Endothelial cell of umbilical vein (primary cell): ENCODE data around the gene MLX. TPM values are rescaled to one million over a fixed set of nuclear protein-coding genes. Genes with fewer than 3 reads are reported as not detected.

Source experiments
- BruUV-seq: library from RNA; stranded (reverse); fragments of 400-500 nt; replicated peaks from 2 replicates; lab custom pipeline; 2021; lab: Mats Ljungman, UMichigan
- CTCF ChIA-PET: fragments of 300-600, 350-600 bp; sonication (Branson Sonifier 250); formaldehyde crosslinking; loops from one replicate; lab custom pipeline; 2021; ENCODE audit warnings: antibody characterized with exemption, inconsistent platforms; lab: Charles Lee
- POLR2A ChIA-PET: fragments of 300-600, 350-600 bp; sonication (Branson Sonifier 250); formaldehyde crosslinking; loops from one replicate; lab custom pipeline; 2021; ENCODE audit warnings: antibody characterized with exemption, inconsistent platforms; lab: Charles Lee
- DNase-seq: peaks from one replicate; pipeline ENCODE4 v3.0.0-alpha.2; 2011; ENCODE audit warnings: low read depth, low spot score
- FAIRE-seq: peaks from 2 replicates; lab custom pipeline; 2011; peaks lifted over from hg19 to GRCh38; lab: Jason Lieb, UNC
- H2AFZ ChIP-seq: 2 replicates; pipeline ENCODE4 v1.6.0; 2012; ENCODE audit warnings: low read depth, low read length, control low read depth, inconsistent platforms
- H3K27ac ChIP-seq: 2 replicates; pipeline ENCODE4 v1.5.1; 2011; ENCODE audit warnings: low read depth, mild to moderate bottlenecking, control low read depth, low read length, moderate library complexity; ENCODE audit not compliant: insufficient read depth
- H3K27me3 ChIP-seq, 2 experiments: 2 replicates each; pipeline versions ENCODE4 v1.6.0 to v1.6.1; 2011; ENCODE audit warnings: low read length in 2 of 2, mixed read lengths in 1 of 2; ENCODE audit not compliant: control insufficient read depth in 2 of 2, insufficient read depth in 2 of 2
- H3K36me3 ChIP-seq, 2 experiments: 2 replicates in 1 of 2; 3 replicates in 1 of 2; pipeline ENCODE4 v1.5.1; 2011; ENCODE audit warnings: low read length in 2 of 2, mild to moderate bottlenecking in 1 of 2, moderate library complexity in 1 of 2; ENCODE audit not compliant: control insufficient read depth in 2 of 2, insufficient read depth in 2 of 2; ENCODE audit errors: extremely low read depth in 1 of 2
- H3K4me1 ChIP-seq: 3 replicates; pipeline ENCODE4 v1.5.1; 2011; ENCODE audit warnings: mild to moderate bottlenecking, low read length; ENCODE audit not compliant: control insufficient read depth, insufficient read depth; ENCODE audit errors: extremely low read depth
- H3K4me2 ChIP-seq: 2 replicates; pipeline ENCODE4 v1.6.1; 2011; ENCODE audit warnings: low read length, control low read depth, mixed read lengths; ENCODE audit not compliant: insufficient read depth
- H3K4me3 ChIP-seq, 3 experiments: fragments of 200-600 bp in 1 of 3; sonication (generic), shearing (Covaris generic) in 1 of 3; replicated peaks in 1 of 3; 2 replicates each; pipeline ENCODE4 v1.5.1; 2011 to 2016; ENCODE audit warnings: control low read depth in 3 of 3, low read length in 3 of 3, mild to moderate bottlenecking in 2 of 3, inconsistent platforms in 1 of 3, low read depth in 1 of 3, moderate library complexity in 1 of 3; ENCODE audit not compliant: insufficient read depth in 1 of 3
- H3K79me2 ChIP-seq: 2 replicates; pipeline ENCODE4 v1.6.0; 2012; ENCODE audit warnings: low read length, inconsistent platforms; ENCODE audit not compliant: control insufficient read depth, insufficient read depth
- H3K9ac ChIP-seq: replicated peaks from 2 replicates; pipeline ENCODE3; 2011; ENCODE audit warnings: low read length, control low read depth; ENCODE audit not compliant: insufficient read depth; ENCODE audit errors: extremely low read depth
- H3K9me1 ChIP-seq: replicated peaks from 3 replicates; pipeline ENCODE4 v1.6.0; 2011; ENCODE audit warnings: mild to moderate bottlenecking, low read length; ENCODE audit not compliant: control insufficient read depth, insufficient read depth; ENCODE audit errors: extremely low read depth
- H3K9me3 ChIP-seq: replicated peaks from 2 replicates; pipeline ENCODE4 v1.5.1; 2012; ENCODE audit warnings: low read length, inconsistent platforms; ENCODE audit not compliant: control insufficient read depth, insufficient read depth
- H4K20me1 ChIP-seq: replicated peaks from 2 replicates; pipeline ENCODE3; 2011; ENCODE audit warnings: mild to moderate bottlenecking, low read length; ENCODE audit not compliant: control insufficient read depth, insufficient read depth; ENCODE audit errors: extremely low read depth
- EZH2 ChIP-seq: IDR thresholded peaks from 2 replicates; pipeline ENCODE4 v1.6.1; 2012; ENCODE audit warnings: borderline replicate concordance, low read depth, mild to moderate bottlenecking, moderate library complexity, low read length, inconsistent platforms; ENCODE audit not compliant: severe bottlenecking
- JUN ChIP-seq: IDR thresholded peaks from 2 replicates; pipeline ENCODE4 v1.6.1; 2011; ENCODE audit warnings: borderline replicate concordance, low read depth; ENCODE audit not compliant: insufficient read length, insufficient read depth
- MYC ChIP-seq: IDR thresholded peaks from one replicate; pipeline ENCODE4 v1.6.1; 2011; ENCODE audit warnings: mild to moderate bottlenecking, low read depth, low read length
- POLR2A ChIP-seq: IDR thresholded peaks from 2 replicates; pipeline ENCODE4 v1.6.1; 2012; ENCODE audit warnings: low read depth, mild to moderate bottlenecking, control low read depth, low read length
- POLR2AphosphoS5 ChIP-seq: IDR thresholded peaks from 2 replicates; pipeline ENCODE4 v1.6.1; 2012; ENCODE audit warnings: low read depth, mild to moderate bottlenecking, control low read depth, low read length, moderate library complexity; ENCODE audit not compliant: insufficient read depth
- dilution Hi-C: fragments of 300-500 bp; cut with MboI; formaldehyde crosslinking; loops from one replicate; pipeline ENCODE4 v1.15.0; 2019; ENCODE audit warnings: low sequenced_read_pairs; ENCODE audit not compliant: extremely low pct_ligation_motif_present
- intact Hi-C: fragments of 100-400 bp; cut with micrococcal nuclease; formaldehyde crosslinking; loops from one replicate; pipeline ENCODE4 v1.10.0; 2022
- polyA plus RNA-seq, 4 experiments: library from polyadenylated mRNA; depleted of rRNA in 3 of 4; stranded (reverse) in 3 of 4; unstranded in 1 of 4; fragments of >200 nt; gene quantifications; 2 replicates each; pipeline versions ENCODE4 v1.2.1 to v1.2.3, GENCODE V29; 2011 to 2012; ENCODE audit warnings: missing spikeins in 1 of 4
- total RNA-seq: library from RNA; stranded (reverse); gene quantifications from 2 replicates; pipeline ENCODE4 v1.2.3, GENCODE V29; 2021
- TF ChIP-seq, protein P1 (sequence below): IDR thresholded peaks from 2 replicates; pipeline ENCODE4 v1.6.1; 2011; ENCODE audit not compliant: insufficient read depth, insufficient read length

Gene MLX
- total and polyA plus RNA-seq, 2 donors (not counting 3 experiments of a cell fraction or from before 2014, with no cell fraction given) = 40.3 to 42.7 TPM

DNA sequence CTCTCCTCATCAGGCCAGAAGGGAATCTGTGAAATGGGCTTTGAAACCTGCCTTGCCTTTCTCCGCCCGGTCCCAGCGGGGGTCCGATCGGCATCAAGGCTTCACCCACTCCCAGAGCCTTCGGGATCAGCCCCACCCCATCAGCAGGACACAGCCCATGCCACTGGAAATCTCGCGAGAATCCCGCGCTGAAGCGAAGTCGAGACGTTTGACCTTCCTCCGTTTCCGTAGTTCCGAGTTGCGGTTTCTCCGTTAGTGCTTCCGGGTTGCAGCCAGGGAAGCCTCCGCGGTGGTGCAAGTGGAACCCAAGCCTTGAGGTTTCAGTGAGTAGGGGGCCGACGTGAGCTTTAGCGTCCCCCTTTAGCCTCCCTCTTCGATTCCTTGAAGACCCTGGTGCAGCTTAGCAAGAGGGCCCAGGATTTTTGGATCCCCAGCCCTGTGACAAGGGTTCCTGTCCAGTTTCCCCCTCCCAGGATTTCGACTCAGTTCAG lies 5.0 kb upstream of the MLX start, which contains the start of gene COASY:
TSS of gene COASY (plus strand) at position 252 of the 491 bp plus-strand sequence. CDS start 475 bp downstream, outside the sequence.
- CTCF ChIA-PET = no interaction called here
- peak within 1 kb of the TSS; percentile 72 for H3K27ac ChIP-seq
- H3K9ac ChIP-seq = peak within 1 kb of the TSS; percentile 90
- no peaks in the 10 kb centered on the region for H3K9me1 ChIP-seq
- BruUV-seq = no TSS peak
- H3K4me3 ChIP-seq = peak within 1 kb of the TSS; percentile 79 to 88 (median 88)
- H4K20me1 ChIP-seq = no peaks in the 10 kb centered on the region
- H3K79me2 ChIP-seq = peaks cover 19% of the 10 kb centered on the region
- peak within 1 kb of the TSS; percentile 77 for H2AFZ ChIP-seq
- POLR2A ChIA-PET = no interaction called here
- peak; percentile 99 for FAIRE-seq
- no peak for TF ChIP-seq MYC
- TF ChIP-seq, protein P1, sequence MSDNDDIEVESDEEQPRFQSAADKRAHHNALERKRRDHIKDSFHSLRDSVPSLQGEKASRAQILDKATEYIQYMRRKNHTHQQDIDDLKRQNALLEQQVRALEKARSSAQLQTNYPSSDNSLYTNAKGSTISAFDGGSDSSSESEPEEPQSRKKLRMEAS = peak; percentile 41
- peak; percentile 81 for TF ChIP-seq POLR2AphosphoS5
- TF ChIP-seq EZH2 = no peak
- TF ChIP-seq POLR2A = peak; percentile 83
- TF ChIP-seq JUN = no peak
- dilution Hi-C loops = no loop called here
- no peaks in the 10 kb centered on the region for H3K27me3 ChIP-seq
- peaks cover 4 to 21% of the 10 kb centered on the region in 2 experiments for H3K36me3 ChIP-seq
- peak; percentile 97 for DNase-seq
- H3K4me1 ChIP-seq = peaks cover 24% of the 10 kb centered on the region
- intact Hi-C loops = no loop called here
- H3K9me3 ChIP-seq = no peaks in the 10 kb centered on the region
- H3K4me2 ChIP-seq = peak within 1 kb of the TSS; percentile 75
